Lung (tissue), 12 donors: Measurements from ENCODE around the gene NOSTRIN. TPM values are rescaled to one million over a fixed set of nuclear protein-coding genes. Genes with fewer than 3 reads are reported as not detected.

Source experiments
- ATAC-seq: fragments of 200-7000 bp; cut with Tn5 transposase; one replicate; pipeline ENCODE4 v1.9.1; 2020; ENCODE audit warnings: moderate number of reproducible peaks; ENCODE audit not compliant: insufficient read depth, low FRiP score
- DNase-seq, 3 donors: peaks; one replicate each; pipeline ENCODE4 v3.0.0-alpha.2; 2013 to 2017
- H3K27ac ChIP-seq, 2 donors: one replicate each; pipeline ENCODE4 v1.5.1; 2013; ENCODE audit warnings: mild to moderate bottlenecking in 2 of 2, moderate library complexity in 2 of 2, control low read depth in 1 of 2, inconsistent platforms in 1 of 2, low read depth in 1 of 2, low read length in 1 of 2
- H3K27me3 ChIP-seq, 3 donors: one replicate each; pipeline ENCODE4 v1.5.1; 2013; ENCODE audit warnings: low read length in 2 of 3; ENCODE audit not compliant: control insufficient read depth in 3 of 3, insufficient read depth in 3 of 3
- H3K36me3 ChIP-seq, 4 donors: one replicate each; pipeline ENCODE4 v1.5.1; 2013; ENCODE audit warnings: low read length in 4 of 4, mild to moderate bottlenecking in 1 of 4, moderate library complexity in 1 of 4; ENCODE audit not compliant: control insufficient read depth in 4 of 4, insufficient read depth in 4 of 4
- H3K4me1 ChIP-seq, 5 donors: one replicate each; pipeline ENCODE4 v1.5.1; 2013; ENCODE audit warnings: low read length in 5 of 5, mild to moderate bottlenecking in 2 of 5, moderate library complexity in 1 of 5; ENCODE audit not compliant: control insufficient read depth in 5 of 5, insufficient read depth in 5 of 5
- H3K4me3 ChIP-seq: one replicate; pipeline ENCODE4 v1.5.1; 2013; ENCODE audit warnings: mild to moderate bottlenecking, control low read depth, moderate library complexity
- H3K9ac ChIP-seq, 2 donors: one replicate each; pipeline ENCODE4 v1.5.1; 2013; ENCODE audit warnings: low read length in 2 of 2, control low read depth in 1 of 2; ENCODE audit not compliant: insufficient read depth in 1 of 2
- H3K9me3 ChIP-seq, 4 donors: one replicate each; pipeline ENCODE4 v1.5.1; 2013; ENCODE audit warnings: low read length in 3 of 4, mild to moderate bottlenecking in 1 of 4, moderate library complexity in 1 of 4; ENCODE audit not compliant: control insufficient read depth in 4 of 4, insufficient read depth in 3 of 4
- WGBS, 2 donors: extraction: QIAGEN DNeasy Blood & Tissue Kit; methylation state at CpG; one replicate each; pipeline ENCODE4 v1.1.7; 2013; 5-methylcytosine and 5-hydroxymethylcytosine counted together
- polyA plus RNA-seq, 2 donors: library from polyadenylated mRNA; stranded (reverse); fragments of 200-250 nt; gene quantifications; one replicate each; pipeline ENCODE4 v1.2.1, GENCODE V29; 2013
- total RNA-seq, 2 donors: library from RNA; depleted of rRNA in 1 of 2; stranded (reverse); fragments of >200 nt in 1 of 2; gene quantifications; one replicate each; pipeline ENCODE4 v1.2.1, GENCODE V29; 2014 to 2021
- TF ChIP-seq, protein P1 (sequence below): IDR thresholded peaks from 2 replicates; pipeline ENCODE4 v1.5.1; 2012; ENCODE audit warnings: mild to moderate bottlenecking; ENCODE audit errors: control extremely low read depth, extremely low read depth
- donor health status: control.
- donor health status: control.
- donor health status: Bipolar disorder and iron deficiency.
- donor health status: healthy.
- donor health status: DM: yes; HTN: yes; CAD: no.

The NOSTRIN gene
- total and polyA plus RNA-seq, 4 donors = 15.5 to 57.5 (median 33.7) TPM

DNA sequence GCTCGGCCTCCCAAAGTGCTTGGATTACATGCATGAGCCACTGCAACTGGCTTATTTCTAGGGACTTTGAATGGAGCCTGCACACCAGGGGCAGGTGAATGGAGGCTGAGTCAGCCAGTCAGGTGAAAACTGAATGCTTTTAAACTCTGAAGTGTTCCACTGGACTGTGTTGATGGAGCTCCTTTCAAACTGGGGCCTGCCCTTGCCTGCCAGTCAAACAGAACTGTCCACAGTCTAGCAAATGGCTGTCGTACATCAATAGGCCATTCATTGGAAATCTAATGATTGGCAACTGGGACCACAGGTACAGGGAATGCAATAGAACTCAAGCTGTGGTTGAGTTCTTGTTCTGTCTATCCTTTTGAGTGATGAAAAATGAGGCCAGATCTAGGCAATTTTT is 966 bp upstream of the NOSTRIN start:
- Histone ChIP-seq H3K27ac (peak overlapping the region in 1 of 2 donors; percentile 70), H3K36me3 (no peaks in the 10 kb centered on the region), H3K9me3 (no peaks in the 10 kb centered on the region), H3K9ac (no peak overlapping the region), H3K4me1 (peaks cover 5 to 17% (median 6%) of the 10 kb centered on the region in 5 donors), H3K4me3 (no peak overlapping the region), H3K27me3 (no peaks in the 10 kb centered on the region)
- TF ChIP-seq, protein P1, sequence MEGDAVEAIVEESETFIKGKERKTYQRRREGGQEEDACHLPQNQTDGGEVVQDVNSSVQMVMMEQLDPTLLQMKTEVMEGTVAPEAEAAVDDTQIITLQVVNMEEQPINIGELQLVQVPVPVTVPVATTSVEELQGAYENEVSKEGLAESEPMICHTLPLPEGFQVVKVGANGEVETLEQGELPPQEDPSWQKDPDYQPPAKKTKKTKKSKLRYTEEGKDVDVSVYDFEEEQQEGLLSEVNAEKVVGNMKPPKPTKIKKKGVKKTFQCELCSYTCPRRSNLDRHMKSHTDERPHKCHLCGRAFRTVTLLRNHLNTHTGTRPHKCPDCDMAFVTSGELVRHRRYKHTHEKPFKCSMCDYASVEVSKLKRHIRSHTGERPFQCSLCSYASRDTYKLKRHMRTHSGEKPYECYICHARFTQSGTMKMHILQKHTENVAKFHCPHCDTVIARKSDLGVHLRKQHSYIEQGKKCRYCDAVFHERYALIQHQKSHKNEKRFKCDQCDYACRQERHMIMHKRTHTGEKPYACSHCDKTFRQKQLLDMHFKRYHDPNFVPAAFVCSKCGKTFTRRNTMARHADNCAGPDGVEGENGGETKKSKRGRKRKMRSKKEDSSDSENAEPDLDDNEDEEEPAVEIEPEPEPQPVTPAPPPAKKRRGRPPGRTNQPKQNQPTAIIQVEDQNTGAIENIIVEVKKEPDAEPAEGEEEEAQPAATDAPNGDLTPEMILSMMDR = no peak
- DNase-seq = no peak
- ATAC-seq = no peak
- WGBS, 2 donors = 47 to 48% methylated on average over 2 of the region's 2 CpGs

DNA sequence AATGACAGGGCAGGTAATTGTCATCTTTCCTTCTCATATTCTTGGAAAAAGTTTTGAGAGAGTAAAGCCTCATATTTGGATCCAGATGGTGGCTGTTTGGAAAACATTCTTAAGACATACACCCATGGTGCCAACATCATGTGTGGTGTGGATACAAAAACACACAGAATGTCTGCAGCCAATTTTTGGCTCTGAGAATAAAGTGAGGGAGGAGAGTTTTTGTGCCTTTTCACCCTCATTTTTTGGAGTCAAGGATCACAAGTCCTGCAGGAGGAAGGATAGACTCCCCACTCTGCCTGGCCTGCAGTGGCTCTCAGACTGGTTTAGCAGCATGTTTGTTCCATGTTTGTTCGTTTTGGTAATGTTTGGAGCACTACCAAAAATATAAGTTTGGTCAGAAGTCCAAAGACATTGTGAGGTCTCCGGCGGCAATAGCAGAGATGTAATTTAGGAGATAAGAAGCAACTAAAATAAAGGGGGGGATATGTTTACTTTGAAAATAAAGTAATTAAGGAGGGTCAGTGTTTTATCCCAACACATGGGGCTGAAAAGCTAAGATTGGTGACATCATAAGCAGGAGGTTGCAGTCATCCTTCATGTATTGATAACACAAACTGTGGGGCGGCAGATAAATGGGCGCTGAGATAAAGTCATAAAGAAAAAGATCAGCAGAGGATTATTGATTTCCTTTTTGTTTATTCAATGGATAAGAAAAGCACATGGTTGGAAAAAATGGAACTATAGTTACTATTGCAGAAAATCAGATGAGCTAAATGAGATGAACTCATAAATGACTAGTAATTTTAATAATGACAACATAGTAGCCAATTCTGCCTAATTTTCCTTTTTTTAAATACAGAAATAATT is 655 bp downstream of the NOSTRIN start:
- no peaks in the 10 kb centered on the region for H3K27me3 ChIP-seq
- ATAC-seq (no peak), DNase-seq (peak in 2 of 3 donors; percentile 36 to 53)
- WGBS, 2 donors = 52 to 73% methylated on average over 5 of the region's 5 CpGs
- H3K36me3 ChIP-seq = no peaks in the 10 kb centered on the region
- H3K4me1 ChIP-seq = peaks cover 5 to 17% (median 6%) of the 10 kb centered on the region in 5 donors
- peak overlapping the region; percentile 50 for H3K4me3 ChIP-seq
- H3K27ac ChIP-seq = peak overlapping the region; percentile 38 to 84
- no peak overlapping the region for H3K9ac ChIP-seq
- H3K9me3 ChIP-seq = no peaks in the 10 kb centered on the region
- TF ChIP-seq, protein P1 = no peak

- H3K9ac ChIP-seq = no peak overlapping the region
- DNase-seq (peak in 1 of 3 donors; percentile 49), ATAC-seq (no peak)
- H3K36me3 ChIP-seq = no peaks in the 10 kb centered on the region
- H3K4me1 ChIP-seq = peaks cover 5 to 10% (median 6%) of the 10 kb centered on the region in 5 donors
- H3K27me3 ChIP-seq = no peaks in the 10 kb centered on the region
- no peak overlapping the region for H3K4me3 ChIP-seq
- no peaks in the 10 kb centered on the region for H3K9me3 ChIP-seq
- TF ChIP-seq, protein P1 = no peak
- H3K27ac ChIP-seq = peak overlapping the region in 1 of 2 donors; percentile 71
- 62 to 89% methylated on average over 3 of the region's 3 CpGs for WGBS, 2 donors
These were observed 1.8 kb downstream of the NOSTRIN start for GRCh38 chr2:168804214-168804613.
